ENCODE data around the gene TMEM100.

Gene TMEM100

GRCh38 chr17:55680686-55681341, 41.9 kb downstream of the TMEM100 start:
- Histone ChIP-seq H3K9me3 (ENCODE audit: control insufficient read depth, insufficient read depth, low read length) (no peaks in the 10 kb centered on the region), H3K4me1 (ENCODE audit: control insufficient read depth, low read length) (no peaks in the 10 kb centered on the region), H3K36me3 (ENCODE audit: control insufficient read depth, low read length) (no peaks in the 10 kb centered on the region), H3K27me3 (ENCODE audit: control insufficient read depth, low read length) (no peaks in the 10 kb centered on the region), H3F3A (ENCODE audit: control insufficient read depth, insufficient read depth) (no peaks in the 10 kb centered on the region), H3K4me3 (ENCODE audit: low read length) (no peak overlapping the region), H3K79me2 (ENCODE audit: control insufficient read depth, low read length) (no peaks in the 10 kb centered on the region), H4K20me1 (ENCODE audit: control insufficient read depth, insufficient read depth, low read depth, low read length) (no peaks in the 10 kb centered on the region), H3K4me2 (ENCODE audit: low read length) (no peak overlapping the region), H3K9me2 (replicated peaks; ENCODE audit: control insufficient read depth, low read length) (no peaks in the 10 kb centered on the region), H3K27ac (ENCODE audit: low read depth, low read length) (no peak overlapping the region)
- no peak for TF ChIP-seq EZH2phosphoT487 (IDR thresholded peaks at IDR 0.05; ENCODE audit: borderline replicate concordance, low read length)
- TF ChIP-seq, protein P1, sequence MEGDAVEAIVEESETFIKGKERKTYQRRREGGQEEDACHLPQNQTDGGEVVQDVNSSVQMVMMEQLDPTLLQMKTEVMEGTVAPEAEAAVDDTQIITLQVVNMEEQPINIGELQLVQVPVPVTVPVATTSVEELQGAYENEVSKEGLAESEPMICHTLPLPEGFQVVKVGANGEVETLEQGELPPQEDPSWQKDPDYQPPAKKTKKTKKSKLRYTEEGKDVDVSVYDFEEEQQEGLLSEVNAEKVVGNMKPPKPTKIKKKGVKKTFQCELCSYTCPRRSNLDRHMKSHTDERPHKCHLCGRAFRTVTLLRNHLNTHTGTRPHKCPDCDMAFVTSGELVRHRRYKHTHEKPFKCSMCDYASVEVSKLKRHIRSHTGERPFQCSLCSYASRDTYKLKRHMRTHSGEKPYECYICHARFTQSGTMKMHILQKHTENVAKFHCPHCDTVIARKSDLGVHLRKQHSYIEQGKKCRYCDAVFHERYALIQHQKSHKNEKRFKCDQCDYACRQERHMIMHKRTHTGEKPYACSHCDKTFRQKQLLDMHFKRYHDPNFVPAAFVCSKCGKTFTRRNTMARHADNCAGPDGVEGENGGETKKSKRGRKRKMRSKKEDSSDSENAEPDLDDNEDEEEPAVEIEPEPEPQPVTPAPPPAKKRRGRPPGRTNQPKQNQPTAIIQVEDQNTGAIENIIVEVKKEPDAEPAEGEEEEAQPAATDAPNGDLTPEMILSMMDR (IDR thresholded peaks at IDR 0.05; ENCODE audit: low read depth, low read length, poor library complexity, severe bottlenecking), result no peak

DNA sequence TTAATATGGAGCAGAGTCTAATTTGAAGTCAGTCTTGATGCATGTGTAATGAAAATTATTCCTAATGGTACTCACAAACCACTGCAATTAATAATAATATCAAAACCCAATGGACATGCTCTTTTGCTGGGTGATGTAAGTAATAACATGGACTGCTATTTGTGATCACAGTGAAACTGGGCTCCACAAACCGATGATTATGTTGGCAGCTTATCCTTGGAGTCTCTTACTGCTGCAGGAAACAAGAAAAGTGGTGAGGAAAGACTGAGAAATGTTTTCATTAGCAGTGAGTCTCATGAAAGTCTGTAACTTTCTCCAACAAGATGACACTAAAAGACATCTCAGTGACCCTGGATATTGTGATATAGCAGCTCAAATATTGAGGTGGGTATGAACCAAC, 45.2 kb downstream of the TMEM100 start:
- peaks cover 15% of the 10 kb centered on the region for H3K4me1 ChIP-seq (ENCODE audit: control insufficient read depth, low read length)
- H3K9me2 ChIP-seq (replicated peaks; ENCODE audit: control insufficient read depth, low read length), result no peaks in the 10 kb centered on the region
- H4K20me1 ChIP-seq (ENCODE audit: control insufficient read depth, insufficient read depth, low read depth, low read length), result no peaks in the 10 kb centered on the region
- H3K27ac ChIP-seq (ENCODE audit: low read depth, low read length), result no peak overlapping the region
- H3K9me3 ChIP-seq (ENCODE audit: control insufficient read depth, insufficient read depth, low read length), result peaks cover 3% of the 10 kb centered on the region; the same call in 1 of the 2 replicates
- H3F3A ChIP-seq (ENCODE audit: control insufficient read depth, insufficient read depth), result no peaks in the 10 kb centered on the region
- no peaks in the 10 kb centered on the region for H3K79me2 ChIP-seq (ENCODE audit: control insufficient read depth, low read length)
- TF ChIP-seq, protein P1 (IDR thresholded peaks at IDR 0.05; ENCODE audit: low read depth, low read length, poor library complexity, severe bottlenecking), result no peak
- no peak for TF ChIP-seq EZH2phosphoT487 (IDR thresholded peaks at IDR 0.05; ENCODE audit: borderline replicate concordance, low read length)
- H3K27me3 ChIP-seq (ENCODE audit: control insufficient read depth, low read length), result no peaks in the 10 kb centered on the region
- H3K4me3 ChIP-seq (ENCODE audit: low read length), result no peak overlapping the region
- H3K36me3 ChIP-seq (ENCODE audit: control insufficient read depth, low read length), result no peaks in the 10 kb centered on the region
- no peak overlapping the region for H3K4me2 ChIP-seq (ENCODE audit: low read length)

DNA sequence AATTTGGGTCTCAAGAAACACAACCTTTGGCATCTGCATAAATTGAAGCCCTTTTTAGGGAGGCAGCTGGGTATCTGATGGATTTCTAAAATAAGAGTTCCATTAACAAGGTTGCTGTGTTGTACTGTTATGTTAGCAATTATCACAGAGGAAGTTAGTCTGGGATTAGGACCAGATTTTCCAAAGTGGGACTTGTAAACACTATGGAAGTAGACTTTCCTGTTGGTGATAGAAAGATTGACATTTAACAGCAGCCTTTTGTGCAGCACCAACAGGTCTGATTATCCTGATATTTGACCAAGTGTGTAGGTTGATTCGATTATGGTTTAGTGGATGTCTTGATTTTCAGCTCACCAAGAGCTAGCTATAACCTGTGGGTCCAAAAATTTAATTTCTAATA, 46.4 kb downstream of the TMEM100 start:
- TF ChIP-seq EZH2phosphoT487 (IDR thresholded peaks at IDR 0.05; ENCODE audit: borderline replicate concordance, low read length), result no peak
- TF ChIP-seq, protein P1 (IDR thresholded peaks at IDR 0.05; ENCODE audit: low read depth, low read length, poor library complexity, severe bottlenecking), result no peak
- Histone ChIP-seq H3K9me2 (replicated peaks; ENCODE audit: control insufficient read depth, low read length) (no peaks in the 10 kb centered on the region), H3K79me2 (ENCODE audit: control insufficient read depth, low read length) (no peaks in the 10 kb centered on the region), H3K9me3 (ENCODE audit: control insufficient read depth, insufficient read depth, low read length) (peaks cover 10% of the 10 kb centered on the region), H3K4me3 (ENCODE audit: low read length) (no peak overlapping the region), H4K20me1 (ENCODE audit: control insufficient read depth, insufficient read depth, low read depth, low read length) (no peaks in the 10 kb centered on the region), H3K27ac (ENCODE audit: low read depth, low read length) (no peak overlapping the region), H3K4me1 (ENCODE audit: control insufficient read depth, low read length) (peaks cover 18% of the 10 kb centered on the region), H3K27me3 (ENCODE audit: control insufficient read depth, low read length) (no peaks in the 10 kb centered on the region), H3F3A (ENCODE audit: control insufficient read depth, insufficient read depth) (no peaks in the 10 kb centered on the region), H3K36me3 (ENCODE audit: control insufficient read depth, low read length) (no peaks in the 10 kb centered on the region), H3K4me2 (ENCODE audit: low read length) (no peak overlapping the region)
